HG02759 (cell line): ENCODE measurements around the gene STK36.

Experiments used
- ATAC-seq: cut with Tn5 transposase; IDR thresholded peaks from one replicate; pipeline ENCODE4 v1.9.1; 2021; ENCODE audit warnings: mild to moderate bottlenecking, moderate library complexity; ENCODE audit not compliant: unreplicated experiment

STK36 gene

GRCh38 chr2:218671654-218672566, at the start of gene STK36, which contains the start of gene RNF25:
Gene STK36, plus strand, starts transcription at chr2:218672086. Its CDS starts 744 bp downstream, at chr2:218672830.
Gene RNF25, minus strand, starts transcription at chr2:218672002. Its CDS starts 32 bp downstream, at chr2:218671970.
- peak; percentile 97 for ATAC-seq

DNA sequence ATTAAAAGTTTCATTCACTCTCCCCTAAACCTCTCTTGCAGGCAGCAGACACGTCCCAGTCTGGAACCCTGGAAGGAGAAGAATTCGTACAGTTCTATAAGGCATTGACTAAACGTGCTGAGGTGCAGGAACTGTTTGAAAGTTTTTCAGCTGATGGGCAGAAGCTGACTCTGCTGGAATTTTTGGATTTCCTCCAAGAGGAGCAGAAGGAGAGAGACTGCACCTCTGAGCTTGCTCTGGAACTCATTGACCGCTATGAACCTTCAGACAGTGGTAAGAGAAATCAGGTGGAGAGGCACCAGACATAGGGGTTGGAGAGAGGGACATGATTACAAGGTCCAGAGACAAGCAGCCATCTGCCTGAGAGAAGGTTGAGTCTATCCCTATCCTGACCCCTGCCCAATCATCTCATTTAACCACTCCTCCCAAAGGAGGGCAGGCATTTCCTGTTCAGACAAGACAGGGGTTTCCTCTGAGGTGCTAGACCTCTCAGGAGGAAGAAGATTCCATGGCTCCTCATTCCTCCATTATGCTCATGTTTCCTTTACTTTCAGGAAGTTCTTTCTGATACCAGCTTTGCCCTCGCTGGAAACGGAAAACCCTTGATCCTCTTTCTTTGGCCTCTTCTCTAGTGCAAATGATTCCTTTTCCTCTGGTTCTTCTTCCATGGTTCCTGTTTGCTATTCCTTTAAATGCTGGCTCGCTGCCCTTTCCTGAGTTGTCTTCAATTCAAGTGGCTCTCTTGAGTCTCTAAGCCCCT, 49.1 kb upstream of the STK36 start:
- ATAC-seq: no peak

DNA sequence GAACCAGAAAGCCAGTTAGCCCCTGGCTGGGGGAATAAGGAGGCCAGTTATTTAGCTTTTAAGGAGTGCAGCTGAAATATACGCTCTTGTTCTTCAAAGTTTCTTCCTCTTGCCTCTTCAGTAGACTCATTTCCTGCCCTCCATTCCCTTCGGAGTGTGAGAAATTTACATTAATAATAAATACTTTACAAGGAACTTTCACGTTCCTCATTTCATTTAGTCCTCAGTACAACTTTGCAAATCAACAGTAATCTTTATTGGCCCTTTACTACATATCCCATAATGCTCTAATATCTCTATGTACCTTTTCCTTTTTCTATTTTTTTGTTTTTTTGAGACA, 48.5 kb upstream of the STK36 start:
- ATAC-seq: no peak

GRCh38 chr2:218626369-218626768, 45.5 kb upstream of the STK36 start:
- no peak for ATAC-seq

DNA sequence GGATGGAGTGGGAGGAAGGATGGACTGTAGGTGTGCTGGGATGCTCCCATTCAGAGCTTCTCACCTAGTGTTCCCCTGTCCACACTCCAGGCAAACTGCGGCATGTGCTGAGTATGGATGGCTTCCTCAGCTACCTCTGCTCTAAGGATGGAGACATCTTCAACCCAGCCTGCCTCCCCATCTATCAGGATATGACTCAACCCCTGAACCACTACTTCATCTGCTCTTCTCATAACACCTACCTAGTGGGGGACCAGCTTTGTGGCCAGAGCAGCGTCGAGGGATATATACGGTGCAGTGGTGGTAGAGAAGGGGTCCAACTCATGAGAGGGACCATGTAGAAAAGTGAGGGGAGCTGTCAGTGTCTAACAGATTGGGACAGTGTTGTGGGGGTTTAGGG, 43.9 kb upstream of the STK36 start:
- ATAC-seq: no peak

- ATAC-seq: no peak
Measured at GRCh38 chr2:218631837-218632236, 40.0 kb upstream of the STK36 start.

- ATAC-seq: no peak
Measured at GRCh38 chr2:218635719-218636118, 36.2 kb upstream of the STK36 start.

GRCh38 chr2:218638372-218638771, 33.5 kb upstream of the STK36 start:
- ATAC-seq: no peak

DNA sequence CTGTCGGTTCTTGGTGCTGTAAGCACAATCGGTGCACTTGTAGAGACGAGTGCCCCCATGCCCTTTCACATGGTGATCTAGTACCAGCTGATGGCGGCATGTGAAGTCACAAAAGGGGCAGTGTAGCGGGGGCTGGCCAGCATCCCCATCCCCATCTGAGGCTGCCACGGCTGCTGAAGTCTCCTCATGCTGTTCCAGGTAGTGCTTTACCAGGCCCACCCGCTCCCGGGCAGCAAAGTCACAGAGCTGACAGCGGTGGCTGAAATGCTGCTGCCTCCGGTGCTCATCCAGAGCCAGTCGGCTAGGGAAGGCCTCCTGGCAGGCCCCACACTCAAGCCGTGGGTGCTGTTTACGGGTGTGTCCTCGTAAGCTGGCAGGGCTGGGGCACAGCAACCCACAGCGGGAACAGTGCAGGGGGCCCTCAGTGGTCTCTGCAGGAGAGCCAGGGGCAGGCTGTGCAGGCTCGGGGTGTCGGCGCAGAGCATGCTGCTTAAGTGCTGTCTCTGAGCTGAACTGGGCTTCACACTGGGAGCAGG, 29.7 kb upstream of the STK36 start:
- ATAC-seq: no peak

DNA sequence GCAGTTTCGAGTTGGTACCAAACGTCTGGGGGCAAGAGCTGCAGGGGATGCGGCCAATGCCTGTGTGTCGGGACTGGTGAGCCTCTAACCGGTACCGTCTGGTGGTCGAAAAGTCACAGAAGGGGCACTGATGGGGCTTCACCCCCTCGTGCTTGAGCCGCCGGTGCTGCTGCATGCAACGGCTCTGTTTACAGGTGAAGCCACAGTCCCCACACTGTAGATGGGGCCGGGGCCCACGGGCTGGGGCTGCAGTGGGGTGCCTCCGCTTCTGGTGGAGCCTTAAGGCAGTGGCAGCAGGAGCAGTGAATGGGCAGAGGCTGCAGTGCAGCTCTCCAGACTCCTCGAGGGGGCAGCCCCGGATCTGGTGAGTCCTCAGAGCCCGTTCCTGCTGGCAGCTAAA, 29.1 kb upstream of the STK36 start:
- no peak for ATAC-seq

DNA sequence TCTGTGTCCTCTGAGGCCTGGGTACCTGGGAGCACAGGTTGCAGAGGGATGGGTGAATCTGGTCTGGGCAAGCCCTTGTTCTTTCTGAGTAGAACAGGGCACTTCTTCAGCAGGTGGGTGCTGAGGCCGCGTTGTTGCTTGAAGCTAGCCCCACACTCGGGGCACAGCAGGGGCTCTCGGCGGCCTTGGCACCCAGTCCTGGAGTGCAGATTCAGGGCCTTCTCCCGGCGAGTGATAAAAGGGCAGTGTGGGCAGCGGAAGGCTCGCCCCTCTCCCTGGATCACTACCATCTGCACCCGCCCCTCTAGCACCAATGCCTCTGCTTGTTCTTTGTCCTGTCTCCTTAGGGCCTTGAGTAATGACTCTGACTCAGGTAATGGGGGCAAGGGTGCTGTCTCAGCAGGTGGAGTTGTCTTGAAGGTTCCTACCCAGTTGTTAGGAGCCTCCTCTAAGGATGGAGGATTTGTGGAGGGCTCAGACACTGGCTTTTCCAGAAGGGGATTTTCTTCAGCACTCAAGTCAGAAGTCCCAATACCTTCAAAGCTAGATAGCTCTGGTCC, 28.1 kb upstream of the STK36 start:
- ATAC-seq: no peak

DNA sequence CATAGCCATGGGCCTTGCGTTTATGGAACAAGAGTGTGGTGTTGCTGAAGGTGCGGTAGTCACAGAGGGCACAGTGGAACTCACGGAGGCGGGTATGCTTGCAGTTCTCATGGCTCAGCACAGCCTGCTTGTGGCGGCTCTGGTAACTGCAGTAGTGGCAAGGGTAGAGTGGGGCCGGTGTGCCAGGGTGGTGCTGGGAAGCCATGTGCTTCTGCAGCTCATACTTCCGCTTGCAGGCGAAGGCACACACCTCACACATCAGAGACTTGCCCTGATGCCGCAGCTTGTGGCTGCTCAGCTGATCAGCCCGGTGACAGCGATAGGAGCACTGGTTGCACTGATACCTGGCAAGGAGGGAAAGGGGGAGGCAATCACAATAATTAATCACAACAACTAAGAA, 27.2 kb upstream of the STK36 start:
- ATAC-seq: no peak

- no peak for ATAC-seq
Measured at GRCh38 chr2:218645126-218645525, 26.8 kb upstream of the STK36 start.

- ATAC-seq: peak; percentile 53
Measured at GRCh38 chr2:218648088-218648786, 23.6 kb upstream of the STK36 start.

DNA sequence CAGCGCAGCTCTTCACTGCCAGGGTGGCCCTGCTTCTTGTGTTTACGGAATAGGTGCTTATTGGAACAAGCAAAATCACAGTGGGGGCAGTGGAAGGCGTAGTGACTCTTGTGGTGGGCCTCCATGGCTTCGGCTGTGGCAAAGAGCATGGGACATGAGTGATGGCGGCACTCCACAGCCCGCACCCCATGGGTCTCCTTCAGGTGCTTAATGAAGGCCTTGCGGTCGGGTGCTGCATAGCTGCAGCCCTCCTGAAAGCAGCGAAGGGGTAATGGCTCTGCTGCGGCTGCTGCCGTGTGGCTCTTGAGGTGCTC, 23.1 kb upstream of the STK36 start:
- ATAC-seq: no peak

- ATAC-seq: no peak
Measured at GRCh38 chr2:218655751-218656150, 16.1 kb upstream of the STK36 start.

DNA sequence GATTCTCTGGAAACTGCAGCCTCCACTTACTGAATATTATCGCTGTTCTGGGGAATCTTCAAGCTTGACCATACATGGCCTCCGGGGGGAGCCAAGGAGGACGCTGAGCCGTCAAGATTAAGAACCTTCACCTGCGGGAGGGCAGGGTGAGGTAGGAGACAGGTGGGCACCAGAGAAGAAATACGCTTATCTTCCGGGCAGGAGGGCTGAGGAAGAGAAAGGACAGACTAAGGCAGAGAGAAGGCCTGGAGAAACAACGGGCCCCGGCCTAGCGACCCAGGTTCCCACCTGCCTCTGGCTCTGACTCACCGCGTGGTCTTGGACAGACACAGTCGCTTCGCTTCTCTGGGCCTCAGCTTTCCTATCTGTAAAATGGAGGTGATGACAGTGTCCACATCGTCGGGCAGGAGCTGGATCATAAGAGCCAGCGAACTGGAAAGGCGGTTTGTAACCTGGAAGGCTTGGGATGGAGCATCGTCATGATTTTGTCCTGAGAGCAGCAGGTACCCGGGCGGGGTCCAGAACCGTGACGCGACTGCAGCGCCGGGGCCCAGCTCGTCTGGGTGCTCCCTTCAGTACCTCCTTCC, 13.1 kb upstream of the STK36 start:
- ATAC-seq: peak; percentile 37

- ATAC-seq: peak; percentile 97
Measured at GRCh38 chr2:218659258-218659987, 12.5 kb upstream of the STK36 start, which contains the start of the genes BCS1L and ZNF142. Gene BCS1L, plus strand, starts transcription at chr2:218659683. Its CDS starts 1,305 bp downstream, at chr2:218660988. Gene ZNF142, minus strand, starts transcription at chr2:218659623. Its CDS starts 3,194 bp downstream, at chr2:218656429.

- ATAC-seq: no peak
Measured at GRCh38 chr2:218659988-218660358, 11.9 kb upstream of the STK36 start.

DNA sequence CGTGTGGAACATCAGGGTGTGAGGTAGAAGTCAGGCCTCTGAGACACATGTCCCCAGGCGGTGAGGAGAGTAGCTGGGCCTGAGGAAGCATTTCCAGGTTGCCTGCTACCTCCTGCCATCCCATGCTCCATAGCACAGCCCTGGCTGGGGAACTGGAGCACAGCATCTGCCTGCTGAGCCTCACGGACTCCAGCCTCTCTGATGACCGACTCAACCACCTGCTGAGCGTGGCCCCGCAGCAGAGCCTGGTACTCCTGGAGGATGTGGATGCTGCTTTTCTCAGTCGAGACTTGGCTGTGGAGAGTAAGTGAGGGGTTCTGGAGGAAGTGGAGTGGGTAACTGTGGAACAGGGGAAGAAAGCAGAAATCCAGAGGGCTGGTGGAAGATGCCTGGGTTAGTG, 9.5 kb upstream of the STK36 start:
- no peak for ATAC-seq
